Epithelial cell of prostate (primary cell): ENCODE results near the gene KHDC3L.

Experiments used
- DNase-seq: peaks from one replicate; pipeline ENCODE4 v3.0.0-alpha.2; 2011; ENCODE audit warnings: low read depth, low spot score
- H3K27ac ChIP-seq: fragments of 450-650 bp; 2 replicates; pipeline ENCODE4 v1.5.1; 2017; ENCODE audit warnings: mild to moderate bottlenecking

Gene KHDC3L, protein sequence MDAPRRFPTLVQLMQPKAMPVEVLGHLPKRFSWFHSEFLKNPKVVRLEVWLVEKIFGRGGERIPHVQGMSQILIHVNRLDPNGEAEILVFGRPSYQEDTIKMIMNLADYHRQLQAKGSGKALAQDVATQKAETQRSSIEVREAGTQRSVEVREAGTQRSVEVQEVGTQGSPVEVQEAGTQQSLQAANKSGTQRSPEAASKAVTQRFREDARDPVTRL

GRCh38 chr6:73362358-73362757 lies at the start of gene KHDC3L:
Gene KHDC3L, plus strand, starts transcription at chr6:73362658. Its CDS starts 72 bp downstream, at chr6:73362730.
- no peak within 1 kb of the TSS for H3K27ac ChIP-seq
- no peak for DNase-seq

GRCh38 chr6:73314577-73315492 lies 47.6 kb upstream of the KHDC3L start:
- no peak for DNase-seq
- no peak overlapping the region for H3K27ac ChIP-seq

- no peak overlapping the region for H3K27ac ChIP-seq
- DNase-seq: no peak
Observed at GRCh38 chr6:73323323-73323722, 39.1 kb upstream of the KHDC3L start.

- DNase-seq: no peak
- no peak overlapping the region for H3K27ac ChIP-seq
Observed at GRCh38 chr6:73325656-73326055, 36.8 kb upstream of the KHDC3L start.

GRCh38 chr6:73328790-73329189 lies 33.7 kb upstream of the KHDC3L start:
- DNase-seq: no peak
- no peak overlapping the region for H3K27ac ChIP-seq

GRCh38 chr6:73329201-73329600 lies 33.3 kb upstream of the KHDC3L start:
- H3K27ac ChIP-seq: no peak overlapping the region
- no peak for DNase-seq

DNA sequence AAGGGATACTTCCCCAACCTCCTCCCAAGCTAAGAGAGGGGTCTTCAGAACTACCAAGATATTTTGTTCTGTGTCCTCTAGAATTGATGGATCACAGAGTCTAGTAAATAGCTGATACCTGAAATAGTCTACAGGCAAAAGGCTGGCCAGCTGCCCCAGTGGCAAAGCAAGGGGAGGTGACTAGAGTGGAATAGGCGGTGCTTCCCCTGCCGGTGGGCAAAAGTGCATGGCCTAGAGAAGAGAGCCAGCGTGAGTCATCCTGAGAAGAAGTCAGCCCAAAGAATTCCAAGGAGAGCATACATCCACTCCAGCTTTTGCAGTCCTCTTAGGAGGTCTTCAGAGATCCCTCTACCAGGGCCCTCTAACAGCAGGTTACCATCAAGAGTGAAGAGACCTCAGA lies 23.1 kb upstream of the KHDC3L start:
- DNase-seq: no peak
- H3K27ac ChIP-seq: no peak overlapping the region

GRCh38 chr6:73340048-73340447 lies 22.4 kb upstream of the KHDC3L start:
- no peak overlapping the region for H3K27ac ChIP-seq
- peak; percentile 29 for DNase-seq

- H3K27ac ChIP-seq: no peak overlapping the region
- no peak for DNase-seq
Observed at GRCh38 chr6:73341335-73341734, 21.1 kb upstream of the KHDC3L start.

DNA sequence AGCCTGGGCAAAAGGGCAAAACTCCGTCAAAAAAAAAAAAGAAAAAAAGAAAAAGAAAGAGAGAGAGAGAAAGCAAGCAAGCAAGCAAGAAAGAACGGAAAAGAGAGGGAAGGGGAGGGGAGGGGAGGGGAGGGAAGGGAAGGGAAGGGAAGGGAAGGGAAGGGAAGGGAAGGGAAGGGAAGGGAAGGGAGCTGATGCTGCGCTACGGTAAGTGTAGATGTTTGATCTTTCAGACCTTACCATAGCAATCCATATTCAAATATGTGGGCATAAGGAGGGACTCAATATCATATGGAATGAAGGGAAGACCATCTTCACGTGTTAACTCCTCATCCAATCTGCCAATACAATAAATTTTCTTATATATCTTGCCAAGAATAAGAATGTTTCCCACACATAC lies 20.3 kb upstream of the KHDC3L start:
- no peak overlapping the region for H3K27ac ChIP-seq
- DNase-seq: no peak

GRCh38 chr6:73343164-73343563 lies 19.3 kb upstream of the KHDC3L start:
- no peak for DNase-seq
- H3K27ac ChIP-seq: no peak overlapping the region

DNA sequence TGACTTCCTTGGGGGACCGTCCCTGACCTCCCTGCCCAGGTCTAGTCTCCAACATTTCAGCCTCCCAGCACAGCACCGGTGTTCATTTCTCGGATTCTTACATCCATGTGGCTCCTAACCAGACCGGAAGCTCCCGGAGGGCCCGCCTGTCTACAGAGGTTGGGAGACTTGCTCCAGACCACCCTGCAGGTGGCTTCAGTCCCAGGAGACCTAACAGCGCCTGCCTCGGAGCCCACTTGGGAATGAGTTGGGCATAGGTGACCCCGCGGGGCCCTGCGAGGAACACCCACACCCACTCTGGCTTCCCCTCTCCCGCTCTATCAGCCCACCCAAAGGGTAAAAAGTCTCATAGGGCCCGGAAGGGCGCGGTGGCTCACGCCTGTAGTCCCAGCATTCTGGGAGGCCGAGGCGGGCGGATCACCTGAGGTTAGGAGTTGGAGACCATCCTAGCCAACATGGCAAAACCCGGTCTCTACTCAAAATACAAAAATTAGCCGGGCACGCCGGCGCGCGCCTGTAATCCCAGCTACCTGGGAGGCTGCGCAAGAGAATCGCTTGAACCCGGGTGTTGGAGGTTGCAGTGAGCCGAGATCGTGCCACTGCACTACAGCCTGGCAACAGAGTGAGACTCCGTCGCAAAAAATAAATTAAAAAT lies 13.8 kb upstream of the KHDC3L start:
- no peak for DNase-seq
- no peak overlapping the region for H3K27ac ChIP-seq

DNA sequence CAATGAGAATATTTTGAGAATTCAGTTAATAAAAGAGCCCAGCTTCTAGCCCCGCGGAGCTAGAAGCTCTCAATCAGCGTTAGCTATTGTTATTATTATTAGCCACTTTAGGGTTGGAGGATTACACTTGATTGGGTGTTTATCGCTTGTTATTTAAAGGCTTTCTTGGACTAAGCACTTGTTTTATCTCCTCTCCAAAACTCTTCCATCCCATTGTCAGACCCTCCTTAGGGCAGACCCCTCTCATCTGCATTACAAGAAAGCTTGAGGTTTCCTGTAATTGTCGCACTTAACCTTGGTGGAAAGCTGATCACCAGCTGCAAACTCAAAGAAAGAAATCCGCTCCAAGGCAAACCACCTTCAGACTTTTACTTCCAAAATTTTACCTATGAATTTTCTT lies 13.1 kb upstream of the KHDC3L start:
- no peak overlapping the region for H3K27ac ChIP-seq
- no peak for DNase-seq

DNA sequence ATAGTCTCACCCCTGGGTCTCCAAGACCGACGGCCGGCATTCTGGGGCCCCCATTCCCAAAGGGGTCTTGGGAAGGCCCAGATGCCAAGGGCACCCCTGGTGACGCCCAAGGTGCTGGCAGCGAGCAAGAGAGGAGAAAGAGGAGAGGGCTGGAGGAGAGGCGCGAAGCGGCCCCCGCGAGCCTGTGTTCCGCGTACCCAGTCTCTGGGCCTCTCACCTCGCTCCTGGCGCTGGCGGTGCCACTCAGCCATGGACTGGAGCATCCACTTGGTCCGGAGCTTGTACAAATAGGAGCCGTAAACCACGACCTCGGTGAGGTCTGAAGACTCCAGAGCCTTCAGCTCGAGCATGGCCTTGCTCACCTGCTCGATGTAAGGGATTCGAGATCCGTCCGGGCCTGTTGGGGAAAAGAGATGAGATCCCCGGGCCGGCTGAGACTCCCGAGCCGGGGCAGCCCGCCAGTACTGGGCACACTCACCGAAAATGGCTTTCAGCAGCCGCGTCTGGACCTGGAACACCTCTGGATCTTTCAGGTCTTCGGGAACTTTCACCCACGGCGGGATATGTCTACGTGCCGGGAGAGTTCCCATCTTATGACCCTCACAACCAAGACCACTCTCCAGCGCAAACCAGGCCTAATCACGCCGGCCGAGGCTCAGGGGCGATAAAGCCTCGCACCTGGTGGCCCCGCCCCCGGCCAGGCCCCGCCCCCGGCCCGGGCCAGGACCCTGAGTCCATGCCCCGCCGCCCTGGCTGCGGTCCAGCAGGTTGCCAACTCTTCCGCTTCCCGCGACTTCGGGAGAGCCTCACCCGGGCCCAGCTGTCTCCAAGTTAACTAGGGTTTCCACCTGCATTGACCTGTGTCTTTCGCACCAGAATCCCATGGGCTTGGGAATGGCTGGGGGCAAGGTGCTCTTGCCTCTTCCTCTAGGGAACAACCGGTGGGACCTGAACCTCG lies 8.5 kb upstream of the KHDC3L start, which contains the start of gene DPPA5:
Gene DPPA5, minus strand, starts transcription at position 641 of the 958 bp plus-strand sequence. Its CDS starts 51 bp downstream, at position 590.
- H3K27ac ChIP-seq: no peak within 1 kb of the TSS
- no peak for DNase-seq

DNA sequence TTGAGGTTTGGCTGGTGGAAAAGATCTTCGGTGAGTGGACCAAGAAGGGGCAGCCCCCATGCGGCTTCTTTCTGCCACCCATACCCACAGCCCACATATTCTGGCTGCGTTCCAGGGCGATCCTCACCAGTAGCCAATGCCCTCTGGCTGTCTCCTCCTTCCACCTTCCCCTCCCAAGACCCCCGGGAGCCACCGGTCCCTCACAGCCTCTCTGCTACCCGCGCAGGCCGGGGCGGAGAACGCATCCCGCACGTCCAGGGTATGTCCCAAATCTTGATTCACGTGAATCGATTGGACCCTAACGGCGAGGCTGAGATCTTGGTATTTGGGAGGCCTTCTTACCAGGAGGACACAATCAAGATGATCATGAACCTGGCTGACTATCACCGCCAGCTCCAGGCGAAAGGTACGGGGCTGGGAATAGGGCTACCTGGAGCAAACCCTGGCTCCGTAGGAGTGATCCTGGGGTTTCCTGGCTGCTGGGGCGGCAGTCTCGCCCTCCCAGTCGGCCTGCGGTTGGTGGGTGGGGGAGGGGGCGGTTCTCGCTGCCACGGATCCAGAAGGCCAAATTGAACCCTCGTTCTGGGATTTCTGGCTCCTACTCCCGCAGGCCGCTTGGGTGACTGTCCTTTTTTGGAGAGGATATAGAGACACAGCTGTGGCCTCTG lies 545 bp downstream of the KHDC3L start:
- DNase-seq: no peak
- no peak overlapping the region for H3K27ac ChIP-seq

- H3K27ac ChIP-seq: no peak overlapping the region
- DNase-seq: no peak
Observed at GRCh38 chr6:73363537-73363875, 1.0 kb downstream of the KHDC3L start.

DNA sequence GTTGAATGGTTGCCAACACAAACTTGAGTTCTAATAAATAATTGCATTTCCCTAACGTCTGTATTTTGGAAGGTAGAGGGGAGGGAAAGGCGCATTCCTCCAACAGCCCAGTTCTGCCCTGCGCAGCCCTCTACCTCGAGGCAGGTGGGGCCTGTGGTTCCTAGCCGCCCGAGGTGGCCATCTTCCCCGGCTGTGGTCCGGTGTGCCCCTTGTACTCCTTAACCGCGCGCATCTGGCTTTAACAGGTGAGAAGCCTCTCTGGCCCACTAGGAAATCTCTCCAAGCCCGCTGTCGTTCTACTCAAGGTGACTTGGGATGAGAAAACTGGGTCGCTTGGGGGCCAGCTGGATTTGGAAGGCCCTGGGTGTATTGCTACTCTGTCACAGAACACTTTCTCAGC lies 1.7 kb downstream of the KHDC3L start:
- H3K27ac ChIP-seq: no peak overlapping the region
- DNase-seq: no peak

DNA sequence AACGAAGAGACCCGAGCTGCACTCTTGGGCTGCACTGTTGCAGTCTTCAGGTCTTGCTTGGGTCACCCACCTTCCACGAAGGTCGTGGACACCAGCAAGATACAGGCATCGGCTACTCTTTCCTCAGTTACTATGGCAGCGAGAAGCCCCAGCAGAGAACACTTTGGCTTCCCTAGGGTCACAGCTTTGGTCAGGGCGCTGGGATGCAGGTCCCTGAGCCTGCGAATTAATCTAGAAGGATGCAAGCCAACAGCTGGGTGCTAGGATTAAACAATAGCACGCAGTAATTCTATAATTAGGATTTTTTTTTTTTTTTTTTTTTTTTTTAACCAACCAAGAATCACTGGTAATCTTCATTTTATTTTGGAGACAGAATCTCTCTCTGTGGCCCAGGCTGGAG lies 2.1 kb downstream of the KHDC3L start:
- DNase-seq: no peak

GRCh38 chr6:73367761-73368355 lies 5.4 kb downstream of the KHDC3L start:
- no peak overlapping the region for H3K27ac ChIP-seq
- no peak for DNase-seq

More for the DNA sequence above, 2.1 kb downstream of the KHDC3L start:
- H3K27ac ChIP-seq: no peak overlapping the region
